CD4-positive, CD25-positive, alpha-beta regulatory T cell (primary cell): ENCODE measurements around the gene ARHGAP44. TPM values are rescaled to one million over a fixed set of nuclear protein-coding genes. Genes with fewer than 3 reads are reported as not detected.
A peak's percentile ranks its signal among the peaks of the same experiment; 100 is the strongest.

ENCODE experiments used
- ATAC-seq, 2 donors: fragments of 150-1000 bp; cut with Tn5 transposase; one replicate each; pipeline ENCODE4 v1.10.0; 2021; ENCODE audit warnings: low read depth in 2 of 2, moderate number of reproducible peaks in 2 of 2, moderate library complexity in 1 of 2
- DNase-seq, 3 donors: peaks; one replicate each; pipeline versions ENCODE4 v3.0.0 to v3.0.0-alpha.2; 2012 to 2022; ENCODE audit warnings: mixed read lengths in 1 of 3
- H3K27ac ChIP-seq: one replicate; pipeline ENCODE4 v1.7.0; 2013; ENCODE audit warnings: mild to moderate bottlenecking, low read length; ENCODE audit not compliant: insufficient read depth, poor library complexity, severe bottlenecking
- H3K27me3 ChIP-seq: one replicate; pipeline ENCODE4 v1.7.0; 2013; ENCODE audit warnings: low read length; ENCODE audit not compliant: control insufficient read depth, insufficient read depth
- H3K36me3 ChIP-seq: one replicate; pipeline ENCODE4 v1.7.0; 2013; ENCODE audit warnings: mild to moderate bottlenecking, low read length, moderate library complexity; ENCODE audit not compliant: control insufficient read depth, insufficient read depth
- H3K4me1 ChIP-seq: 2 replicates; pipeline ENCODE4 v1.7.0; 2013; ENCODE audit warnings: mild to moderate bottlenecking, low read length; ENCODE audit not compliant: insufficient read depth, control insufficient read depth, poor library complexity, severe bottlenecking
- H3K4me3 ChIP-seq: one replicate; pipeline ENCODE4 v1.7.0; 2013; ENCODE audit warnings: low read depth, mild to moderate bottlenecking, low read length, moderate library complexity
- H3K9me3 ChIP-seq, 2 experiments: 1 replicate in 1 of 2; 2 replicates in 1 of 2; pipeline ENCODE4 v1.7.0; 2013; ENCODE audit warnings: low read length in 2 of 2, mild to moderate bottlenecking in 1 of 2, moderate library complexity in 1 of 2; ENCODE audit not compliant: control insufficient read depth in 2 of 2
- H3K27ac Mint-ChIP-seq, 3 donors: one replicate each; pipeline ENCODE4 v1.8.0; 2020 to 2022; ENCODE audit warnings: mild to moderate bottlenecking in 3 of 3, mixed read lengths in 3 of 3, moderate library complexity in 2 of 3
- H3K27me3 Mint-ChIP-seq: one replicate; pipeline ENCODE4 v1.8.0; 2022; ENCODE audit warnings: mild to moderate bottlenecking, mixed read lengths
- H3K36me3 Mint-ChIP-seq: one replicate; pipeline ENCODE4 v1.8.0; 2020; ENCODE audit warnings: mixed read lengths
- H3K4me1 Mint-ChIP-seq, 4 donors: one replicate each; pipeline ENCODE4 v1.8.0; 2020 to 2022; ENCODE audit warnings: mixed read lengths in 4 of 4, mild to moderate bottlenecking in 1 of 4
- H3K4me3 Mint-ChIP-seq, 4 donors: one replicate each; pipeline ENCODE4 v1.8.0; 2020 to 2022; ENCODE audit warnings: mild to moderate bottlenecking in 4 of 4, mixed read lengths in 4 of 4, moderate library complexity in 3 of 4
- H3K9me3 Mint-ChIP-seq, 7 donors: one replicate each; pipeline ENCODE4 v1.8.0; 2020 to 2022; ENCODE audit warnings: mixed read lengths in 7 of 7, mild to moderate bottlenecking in 3 of 7, moderate library complexity in 2 of 7
- polyA plus RNA-seq, 4 donors: library from polyadenylated mRNA; unstranded; fragments of 300-500 nt; fragmentation: Illumina TruSeq; gene quantifications; one replicate each; pipeline ENCODE4 v1.2.3, GENCODE V29; 2021
- total RNA-seq: library from RNA; stranded (reverse); gene quantifications from one replicate; pipeline ENCODE4 v1.2.3, GENCODE V29; 2022

Gene ARHGAP44
- total and polyA plus RNA-seq, 5 donors from 2014 or later: 0.10 to 0.95 TPM; not detected in 3

DNA sequence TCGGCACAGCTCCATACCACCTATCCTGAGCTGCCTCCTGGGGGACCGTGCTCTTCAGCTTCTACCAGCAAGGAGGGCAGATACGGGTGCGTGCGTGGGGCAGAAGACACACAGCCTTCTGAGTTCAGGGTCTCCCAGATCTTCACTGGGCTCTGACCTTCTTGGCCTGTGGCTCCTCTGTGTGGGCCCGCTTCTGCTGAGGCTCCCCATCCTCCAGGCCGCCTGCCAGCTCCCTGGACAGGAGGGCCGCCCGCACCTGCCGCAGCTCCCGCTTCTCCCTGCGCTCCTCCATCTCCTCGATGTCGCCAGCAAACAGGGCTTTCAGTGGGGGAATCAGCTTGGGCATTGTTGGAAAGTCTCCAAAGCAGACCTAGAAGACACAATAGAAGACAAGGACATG is 203.4 kb downstream of the ARHGAP44 start:
- H3K27me3 ChIP-seq: no peaks in the 10 kb centered on the region
- peaks cover 73% of the 10 kb centered on the region for H3K36me3 ChIP-seq
- Mint-ChIP-seq H3K27me3 (no peaks in the 10 kb centered on the region), H3K36me3 (peaks cover 29% of the 10 kb centered on the region), H3K9me3 (no peaks in the 10 kb centered on the region), H3K4me1 (peaks cover 0 to 3% (median 1%) of the 10 kb centered on the region in 4 donors), H3K27ac (peak overlapping the region in 1 of 3 donors; percentile 20), H3K4me3 (no peak overlapping the region)
- H3K4me3 ChIP-seq: no peak overlapping the region
- no peak for DNase-seq
- no peak for ATAC-seq
- H3K27ac ChIP-seq: no peak overlapping the region
- H3K9me3 ChIP-seq: no peaks in the 10 kb centered on the region
- H3K4me1 ChIP-seq: no peaks in the 10 kb centered on the region

DNA sequence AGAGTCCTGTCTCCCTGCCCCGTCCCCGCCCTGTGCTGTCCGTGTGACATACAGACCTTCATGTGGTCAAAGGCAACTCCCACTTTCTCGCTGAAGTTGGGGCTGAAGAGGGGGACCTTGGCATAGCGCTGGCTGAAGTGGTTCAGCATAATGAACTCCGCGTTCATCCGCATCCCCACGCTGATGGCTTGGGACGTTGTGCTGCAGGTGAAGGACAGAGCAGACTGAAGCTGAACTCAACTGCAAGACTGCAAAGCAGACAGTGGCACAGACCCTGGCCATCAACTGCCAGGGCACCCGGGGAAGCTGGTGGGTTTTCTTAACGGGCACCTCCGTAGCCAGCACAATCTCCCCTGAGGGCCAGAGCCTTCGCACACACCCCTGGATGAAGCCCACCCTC is 204.3 kb downstream of the ARHGAP44 start:
- peaks cover 83% of the 10 kb centered on the region for H3K36me3 ChIP-seq
- no peaks in the 10 kb centered on the region for H3K9me3 Mint-ChIP-seq
- no peak overlapping the region for H3K4me3 ChIP-seq
- H3K27me3 Mint-ChIP-seq: no peaks in the 10 kb centered on the region
- DNase-seq (no peak), ATAC-seq (no peak)
- H3K27ac Mint-ChIP-seq: no peak overlapping the region
- no peak overlapping the region for H3K27ac ChIP-seq
- no peaks in the 10 kb centered on the region for H3K27me3 ChIP-seq
- H3K4me1 ChIP-seq: no peaks in the 10 kb centered on the region
- H3K36me3 Mint-ChIP-seq: peaks cover 35% of the 10 kb centered on the region
- no peak overlapping the region for H3K4me3 Mint-ChIP-seq
- H3K9me3 ChIP-seq: no peaks in the 10 kb centered on the region
- H3K4me1 Mint-ChIP-seq: peaks cover 0 to 5% (median 0%) of the 10 kb centered on the region in 4 donors

DNA sequence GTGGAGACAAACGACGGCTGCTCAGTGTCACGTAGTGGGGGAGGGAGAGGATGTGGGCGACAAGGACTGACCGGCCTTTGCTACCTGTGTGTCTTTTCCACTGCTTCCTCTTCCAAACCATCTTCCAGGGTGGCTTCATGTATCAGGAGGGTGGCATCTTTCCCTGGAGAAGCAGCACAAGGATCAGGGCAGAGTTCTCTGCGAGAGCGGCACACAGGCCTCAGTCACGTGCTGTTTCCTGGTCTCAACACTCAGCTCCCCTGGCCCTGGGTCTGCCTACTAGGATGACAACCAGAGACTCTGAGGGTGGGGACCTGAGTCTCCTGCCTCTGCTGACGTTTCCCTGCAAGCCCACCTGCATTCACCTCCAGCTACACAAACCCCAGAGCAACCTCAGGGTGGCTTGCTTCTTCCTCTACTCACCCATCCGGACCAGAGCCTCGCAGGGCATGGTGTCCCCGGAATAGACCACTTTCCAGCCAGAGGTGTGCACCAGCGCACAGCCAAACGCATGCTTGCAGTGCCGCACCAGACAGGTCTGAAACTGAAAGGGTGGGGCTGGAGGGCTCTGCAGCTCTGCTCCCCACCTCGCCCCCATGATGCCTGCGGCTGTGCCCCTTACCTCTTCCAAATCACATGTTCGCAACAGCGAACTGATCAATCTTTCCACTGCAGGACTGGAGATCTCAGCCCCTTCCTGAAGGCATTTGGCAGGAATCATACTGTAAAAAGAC is 205.2 kb downstream of the ARHGAP44 start:
- Mint-ChIP-seq H3K27me3 (no peaks in the 10 kb centered on the region), H3K4me3 (no peak overlapping the region), H3K36me3 (peaks cover 37% of the 10 kb centered on the region), H3K9me3 (no peaks in the 10 kb centered on the region), H3K4me1 (peaks cover 0 to 5% (median 0%) of the 10 kb centered on the region in 4 donors), H3K27ac (no peak overlapping the region)
- no peaks in the 10 kb centered on the region for H3K4me1 ChIP-seq
- DNase-seq: no peak
- no peak for ATAC-seq
- peaks cover 92% of the 10 kb centered on the region for H3K36me3 ChIP-seq
- H3K9me3 ChIP-seq: no peaks in the 10 kb centered on the region
- no peak overlapping the region for H3K4me3 ChIP-seq
- H3K27me3 ChIP-seq: no peaks in the 10 kb centered on the region
- no peak overlapping the region for H3K27ac ChIP-seq

DNA sequence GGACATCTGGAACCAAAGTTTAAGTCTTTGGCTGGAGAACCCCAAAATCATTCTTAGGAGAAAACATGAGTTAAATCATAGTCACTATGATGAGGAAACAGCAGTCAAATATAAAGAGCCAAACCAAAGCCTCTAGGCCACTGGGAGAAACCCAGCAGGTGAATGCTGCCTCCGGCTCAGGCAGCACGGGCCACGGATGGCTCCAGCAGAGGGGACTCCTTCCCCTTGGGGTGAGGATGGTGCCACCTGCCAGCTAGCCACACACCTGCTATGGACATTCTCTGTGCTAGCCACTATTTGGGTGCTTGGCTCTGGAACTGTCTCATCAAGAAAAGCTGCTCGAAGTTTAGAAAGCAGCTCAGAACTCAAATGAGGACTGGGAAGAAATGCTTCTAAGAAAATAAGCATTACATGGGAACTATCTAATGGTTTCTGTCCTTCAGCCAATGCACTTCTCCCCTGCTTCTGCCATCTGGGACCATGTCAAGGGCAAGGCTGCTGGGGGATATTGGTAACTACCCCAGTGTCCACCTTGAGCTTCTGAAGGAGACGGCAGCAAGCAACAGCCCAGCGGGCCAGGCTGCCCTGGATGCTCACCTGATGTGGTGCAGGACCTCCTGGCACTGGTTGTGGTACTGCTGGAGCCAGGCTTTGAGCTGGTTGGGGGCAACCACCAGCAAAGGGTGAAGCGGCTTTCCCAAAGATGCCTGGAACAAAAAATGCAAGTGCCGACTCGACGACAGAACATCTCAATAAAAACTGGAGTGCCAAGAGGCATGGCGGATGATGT is 206.0 kb downstream of the ARHGAP44 start:
- Mint-ChIP-seq H3K27ac (no peak overlapping the region), H3K9me3 (no peaks in the 10 kb centered on the region), H3K27me3 (no peaks in the 10 kb centered on the region), H3K4me3 (no peak overlapping the region), H3K4me1 (peaks cover 0 to 5% (median 0%) of the 10 kb centered on the region in 4 donors), H3K36me3 (peaks cover 37% of the 10 kb centered on the region)
- ATAC-seq (no peak), DNase-seq (no peak)
- Histone ChIP-seq H3K27ac (no peak overlapping the region), H3K4me3 (no peak overlapping the region), H3K36me3 (peaks cover 95% of the 10 kb centered on the region), H3K9me3 (no peaks in the 10 kb centered on the region), H3K27me3 (no peaks in the 10 kb centered on the region), H3K4me1 (no peaks in the 10 kb centered on the region)

DNA sequence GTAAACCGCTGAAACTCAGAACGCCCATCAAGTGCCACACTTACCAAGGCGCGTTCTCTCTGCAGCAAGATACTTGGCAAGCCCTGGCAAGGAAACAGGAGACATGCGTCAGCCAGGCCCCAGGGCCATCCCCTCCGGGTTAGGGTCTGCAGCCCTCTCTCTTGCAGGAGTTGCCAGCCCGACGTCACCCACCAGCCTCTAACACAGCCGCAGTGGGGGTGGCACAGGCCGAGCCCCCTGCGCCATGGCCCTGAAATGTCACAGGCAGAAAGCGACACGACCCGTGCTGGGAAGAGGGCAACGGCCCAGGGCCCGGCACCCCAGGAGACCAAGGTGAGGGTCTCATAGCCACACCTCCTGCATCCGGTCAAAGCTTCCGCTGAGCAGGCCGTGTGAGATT is 206.6 kb downstream of the ARHGAP44 start:
- Histone ChIP-seq H3K36me3 (peaks cover 96% of the 10 kb centered on the region), H3K4me3 (no peak overlapping the region), H3K4me1 (no peaks in the 10 kb centered on the region), H3K27me3 (no peaks in the 10 kb centered on the region), H3K27ac (no peak overlapping the region), H3K9me3 (no peaks in the 10 kb centered on the region)
- no peak overlapping the region for H3K4me3 Mint-ChIP-seq
- DNase-seq (no peak), ATAC-seq (no peak)
- H3K9me3 Mint-ChIP-seq: no peaks in the 10 kb centered on the region
- no peaks in the 10 kb centered on the region for H3K27me3 Mint-ChIP-seq
- peaks cover 36% of the 10 kb centered on the region for H3K36me3 Mint-ChIP-seq
- H3K4me1 Mint-ChIP-seq: peaks cover 0 to 5% (median 0%) of the 10 kb centered on the region in 4 donors
- H3K27ac Mint-ChIP-seq: no peak overlapping the region

DNA sequence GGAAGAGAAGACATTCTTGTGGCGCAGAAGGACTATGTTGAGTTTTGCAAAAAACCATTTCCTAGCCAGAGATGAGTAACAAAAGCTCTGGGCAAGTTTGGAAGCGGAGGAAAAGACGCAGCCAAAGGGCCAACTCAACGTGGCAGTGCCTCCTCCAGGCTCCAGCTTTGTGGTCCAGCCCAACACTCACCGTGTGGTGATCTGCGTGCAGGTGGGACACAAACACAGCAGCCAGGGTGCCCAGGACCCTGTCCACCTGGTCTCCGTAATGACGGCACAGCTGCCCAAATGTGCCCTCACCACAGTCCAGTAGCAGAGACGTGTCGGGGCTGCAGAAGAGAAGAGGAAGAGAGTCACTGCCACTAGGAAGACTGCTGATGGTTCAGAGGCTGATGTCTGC is 207.1 kb downstream of the ARHGAP44 start:
- ATAC-seq (no peak), DNase-seq (no peak)
- Histone ChIP-seq H3K4me3 (no peak overlapping the region), H3K9me3 (no peaks in the 10 kb centered on the region), H3K27me3 (no peaks in the 10 kb centered on the region), H3K4me1 (no peaks in the 10 kb centered on the region), H3K36me3 (peaks cover 95% of the 10 kb centered on the region), H3K27ac (no peak overlapping the region)
- no peaks in the 10 kb centered on the region for H3K27me3 Mint-ChIP-seq
- H3K4me3 Mint-ChIP-seq: no peak overlapping the region
- H3K4me1 Mint-ChIP-seq: peaks cover 0 to 5% (median 0%) of the 10 kb centered on the region in 4 donors
- H3K9me3 Mint-ChIP-seq: no peaks in the 10 kb centered on the region
- H3K36me3 Mint-ChIP-seq: peaks cover 32% of the 10 kb centered on the region
- H3K27ac Mint-ChIP-seq: no peak overlapping the region

DNA sequence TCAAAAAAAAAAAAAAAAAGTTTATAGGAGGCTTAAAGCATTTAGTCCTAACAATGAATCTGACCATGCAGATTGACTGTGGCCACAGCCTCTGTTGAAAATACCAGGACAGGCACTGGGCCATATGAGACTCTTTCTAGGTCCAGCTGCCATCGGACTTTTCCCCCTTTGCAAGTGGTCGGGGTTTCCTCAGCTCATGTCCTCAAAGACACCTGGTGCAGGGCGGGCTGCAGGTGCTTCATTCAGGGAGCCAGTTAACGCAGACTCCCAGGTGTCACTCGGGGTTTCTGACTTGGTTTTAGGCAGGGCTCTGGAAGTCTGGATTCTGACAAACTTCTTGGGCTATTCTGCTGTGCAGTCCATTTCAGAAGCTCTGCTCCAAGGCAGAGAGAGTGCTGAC is 207.6 kb downstream of the ARHGAP44 start:
- H3K36me3 ChIP-seq: peaks cover 96% of the 10 kb centered on the region
- H3K4me1 ChIP-seq: no peaks in the 10 kb centered on the region
- ATAC-seq (no peak), DNase-seq (no peak)
- no peak overlapping the region for H3K4me3 ChIP-seq
- H3K9me3 ChIP-seq: no peaks in the 10 kb centered on the region
- no peaks in the 10 kb centered on the region for H3K27me3 Mint-ChIP-seq
- H3K4me3 Mint-ChIP-seq: no peak overlapping the region
- no peaks in the 10 kb centered on the region for H3K9me3 Mint-ChIP-seq
- H3K36me3 Mint-ChIP-seq: peaks cover 26% of the 10 kb centered on the region
- peaks cover 0 to 5% (median 0%) of the 10 kb centered on the region in 4 donors for H3K4me1 Mint-ChIP-seq
- no peaks in the 10 kb centered on the region for H3K27me3 ChIP-seq
- H3K27ac ChIP-seq: no peak overlapping the region
- no peak overlapping the region for H3K27ac Mint-ChIP-seq
